Smooth muscle cell (in vitro differentiated cells): Measurements from ENCODE around the gene DROSHA. TPM values are rescaled to one million over a fixed set of nuclear protein-coding genes. Genes with fewer than 3 reads are reported as not detected.

Experiments
- DNase-seq: peaks from one replicate; lab custom pipeline; 2025; ENCODE audit not compliant: unreplicated experiment; lab: John Stamatoyannopoulos, UW
- H2AFZ ChIP-seq: fragments of 200-600 bp; sonication (generic); 2 replicates; pipeline ENCODE4 v1.6.0; 2016; ENCODE audit warnings: antibody characterized with exemption, low read depth, mild to moderate bottlenecking
- H3F3A ChIP-seq: fragments of 200-600 bp; sonication (generic); 2 replicates; pipeline ENCODE4 v1.6.0; 2017; ENCODE audit warnings: antibody characterized with exemption, low read depth
- H3K27ac ChIP-seq: fragments of 200-600 bp; sonication (generic); 2 replicates; pipeline ENCODE4 v1.5.1; 2016; ENCODE audit warnings: low read depth, mild to moderate bottlenecking
- H3K27me3 ChIP-seq: fragments of 200-600 bp; sonication (generic); 2 replicates; pipeline ENCODE4 v1.6.1; 2016; ENCODE audit warnings: low read depth, mild to moderate bottlenecking
- H3K36me3 ChIP-seq: fragments of 200-600 bp; sonication (generic); 2 replicates; pipeline ENCODE4 v1.5.1; 2016; ENCODE audit warnings: low read depth
- H3K4me1 ChIP-seq: fragments of 200-600 bp; sonication (generic); 2 replicates; pipeline ENCODE4 v1.5.1; 2016; ENCODE audit warnings: low read depth
- H3K4me2 ChIP-seq: fragments of 200-600 bp; sonication (generic); 2 replicates; pipeline ENCODE4 v1.6.0; 2016; ENCODE audit warnings: mild to moderate bottlenecking
- H3K4me3 ChIP-seq: fragments of 200-600 bp; sonication (generic); 2 replicates; pipeline ENCODE4 v1.5.1; 2016; ENCODE audit warnings: mild to moderate bottlenecking
- H3K79me2 ChIP-seq: fragments of 200-600 bp; sonication (generic); 2 replicates; pipeline ENCODE4 v1.6.0; 2016; ENCODE audit warnings: low read depth, mild to moderate bottlenecking
- H3K9ac ChIP-seq: fragments of 200-600 bp; sonication (generic); 2 replicates; pipeline ENCODE4 v1.6.0; 2016; ENCODE audit warnings: low read depth
- H3K9me3 ChIP-seq: fragments of 200-600 bp; sonication (generic); replicated peaks from 2 replicates; pipeline ENCODE4 v1.5.1; 2016; ENCODE audit warnings: low read depth
- H4K20me1 ChIP-seq: fragments of 200-600 bp; sonication (generic); 2 replicates; pipeline ENCODE4 v1.6.0; 2016; ENCODE audit warnings: low read depth
- WGBS: methylation state at CpG from one replicate; pipeline ENCODE4 v1.1.7; 2016; ENCODE audit warnings: low lambda C conversion rate; 5-methylcytosine and 5-hydroxymethylcytosine counted together
- polyA plus RNA-seq: library from polyadenylated mRNA; unstranded; fragments of >200 nt; fragmentation: Nextera tagmentation; extraction: Ambion mirVana; gene quantifications from 2 replicates; pipeline ENCODE4 v1.2.1, GENCODE V29; 2016
- total RNA-seq: library from RNA; depleted of rRNA; stranded (reverse); fragments of >200 nt; gene quantifications from 2 replicates; pipeline ENCODE4 v1.2.3, GENCODE V29; 2014
- TF ChIP-seq, protein P1 (sequence below): fragments of 200-600 bp; sonication (generic); IDR thresholded peaks from 2 replicates; pipeline ENCODE4 v1.5.1; 2017; ENCODE audit warnings: borderline replicate concordance, mild to moderate bottlenecking, antibody characterized with exemption; ENCODE audit not compliant: insufficient read depth, poor library complexity, severe bottlenecking

DROSHA gene
- total and polyA plus RNA-seq, 2 experiments from 2014 or later = 35.3 to 50.5 TPM

DNA sequence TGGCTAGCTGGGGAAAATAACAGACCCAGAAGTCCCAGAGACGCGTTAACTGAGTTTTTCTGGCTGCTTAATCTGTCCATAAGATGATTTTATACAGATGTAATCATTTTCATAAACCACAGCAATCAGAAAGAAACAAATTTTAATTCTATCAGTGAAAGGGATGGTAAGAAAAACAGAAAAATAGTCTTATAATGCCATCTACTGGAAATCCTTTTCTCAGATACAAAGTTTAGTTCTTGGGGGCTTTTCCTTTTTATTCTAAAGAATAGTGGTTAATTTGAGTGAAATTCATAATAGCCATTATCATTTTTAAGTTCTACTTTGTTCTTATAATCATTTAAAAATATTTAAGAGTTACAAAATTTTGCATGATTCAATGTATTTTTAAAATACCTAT is 44.4 kb downstream of the DROSHA start:
- TF ChIP-seq, protein P1, sequence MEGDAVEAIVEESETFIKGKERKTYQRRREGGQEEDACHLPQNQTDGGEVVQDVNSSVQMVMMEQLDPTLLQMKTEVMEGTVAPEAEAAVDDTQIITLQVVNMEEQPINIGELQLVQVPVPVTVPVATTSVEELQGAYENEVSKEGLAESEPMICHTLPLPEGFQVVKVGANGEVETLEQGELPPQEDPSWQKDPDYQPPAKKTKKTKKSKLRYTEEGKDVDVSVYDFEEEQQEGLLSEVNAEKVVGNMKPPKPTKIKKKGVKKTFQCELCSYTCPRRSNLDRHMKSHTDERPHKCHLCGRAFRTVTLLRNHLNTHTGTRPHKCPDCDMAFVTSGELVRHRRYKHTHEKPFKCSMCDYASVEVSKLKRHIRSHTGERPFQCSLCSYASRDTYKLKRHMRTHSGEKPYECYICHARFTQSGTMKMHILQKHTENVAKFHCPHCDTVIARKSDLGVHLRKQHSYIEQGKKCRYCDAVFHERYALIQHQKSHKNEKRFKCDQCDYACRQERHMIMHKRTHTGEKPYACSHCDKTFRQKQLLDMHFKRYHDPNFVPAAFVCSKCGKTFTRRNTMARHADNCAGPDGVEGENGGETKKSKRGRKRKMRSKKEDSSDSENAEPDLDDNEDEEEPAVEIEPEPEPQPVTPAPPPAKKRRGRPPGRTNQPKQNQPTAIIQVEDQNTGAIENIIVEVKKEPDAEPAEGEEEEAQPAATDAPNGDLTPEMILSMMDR = no peak
- no peaks in the 10 kb centered on the region for H4K20me1 ChIP-seq
- H2AFZ ChIP-seq = no peak overlapping the region
- H3K9ac ChIP-seq = no peak overlapping the region
- 96% methylated on average over 2 of the region's 2 CpGs for WGBS
- H3K27ac ChIP-seq = no peak overlapping the region
- no peaks in the 10 kb centered on the region for H3F3A ChIP-seq
- H3K36me3 ChIP-seq = peaks cover 5% of the 10 kb centered on the region
- H3K4me3 ChIP-seq = no peak overlapping the region
- no peak overlapping the region for H3K4me2 ChIP-seq
- H3K79me2 ChIP-seq = no peaks in the 10 kb centered on the region
- no peaks in the 10 kb centered on the region for H3K27me3 ChIP-seq
- H3K9me3 ChIP-seq = no peaks in the 10 kb centered on the region
- DNase-seq = no peak
- H3K4me1 ChIP-seq = no peaks in the 10 kb centered on the region

DNA sequence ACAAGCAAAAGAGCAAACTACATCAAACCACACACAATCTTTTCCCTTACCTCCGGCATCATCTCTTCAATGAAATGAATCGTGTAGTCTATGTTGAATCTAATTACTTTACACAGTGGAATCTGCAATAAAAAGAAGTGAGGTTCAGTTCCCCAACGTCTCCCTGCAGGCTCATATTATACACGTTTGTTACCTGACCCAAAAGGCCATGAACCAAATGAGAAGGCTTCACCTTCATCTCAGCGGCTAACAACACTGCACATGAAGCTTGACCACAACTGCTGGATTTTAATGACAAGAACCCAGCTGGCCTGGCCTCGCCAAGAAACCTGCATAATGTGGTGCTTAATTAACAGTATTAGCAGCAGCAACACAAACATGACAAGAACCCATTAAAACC is 45.5 kb downstream of the DROSHA start:
- 97% methylated on average over 6 of the region's 6 CpGs for WGBS
- Histone ChIP-seq H3K4me3 (no peak overlapping the region), H2AFZ (no peak overlapping the region), H3K27me3 (no peaks in the 10 kb centered on the region), H3F3A (no peaks in the 10 kb centered on the region), H3K79me2 (no peaks in the 10 kb centered on the region), H3K4me1 (no peaks in the 10 kb centered on the region), H3K4me2 (no peak overlapping the region), H3K27ac (no peak overlapping the region), H3K9ac (no peak overlapping the region), H3K9me3 (no peaks in the 10 kb centered on the region), H4K20me1 (no peaks in the 10 kb centered on the region), H3K36me3 (peaks cover 5% of the 10 kb centered on the region)
- TF ChIP-seq, protein P1 = no peak
- DNase-seq = no peak

DNA sequence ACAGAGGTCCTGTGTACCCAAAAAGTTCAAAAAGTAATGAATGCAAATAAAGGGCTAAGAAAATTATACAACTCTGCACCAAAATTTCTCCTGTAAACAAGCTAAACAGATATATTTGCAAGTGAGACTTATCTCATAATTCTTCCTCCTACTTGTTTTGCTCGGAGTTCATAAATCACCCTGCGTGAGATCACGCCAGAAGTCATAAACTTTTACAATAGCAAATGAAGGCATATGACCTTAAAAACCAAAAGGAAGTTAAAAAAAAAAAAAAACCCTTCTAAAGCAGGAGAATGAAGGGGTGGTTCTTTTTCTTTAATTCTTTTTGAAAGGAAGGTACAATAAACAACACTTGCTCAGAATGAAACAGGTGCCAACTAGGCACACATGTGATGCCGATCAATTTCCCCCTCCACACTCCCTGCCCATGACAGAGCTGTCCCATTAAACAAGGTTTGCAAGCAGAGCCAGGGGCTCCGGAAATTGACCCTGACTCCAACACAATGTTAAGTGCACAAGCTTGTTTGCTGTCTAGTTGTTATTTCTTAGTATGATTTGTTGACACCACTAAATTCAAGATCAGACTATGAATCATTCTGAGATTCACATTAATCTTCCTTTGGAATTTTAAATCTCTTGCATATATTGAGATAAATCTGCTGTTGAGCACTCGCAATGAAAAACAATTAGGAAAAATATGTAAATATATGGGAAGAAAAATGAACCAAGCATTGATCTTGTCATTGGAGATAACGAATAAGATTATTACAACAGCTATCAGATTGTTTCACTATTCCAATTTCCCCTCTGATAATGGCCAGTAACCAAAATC is 46.3 kb downstream of the DROSHA start:
- no peak overlapping the region for H3K27ac ChIP-seq
- no peak overlapping the region for H3K9ac ChIP-seq
- H3K4me3 ChIP-seq = no peak overlapping the region
- no peaks in the 10 kb centered on the region for H3F3A ChIP-seq
- H3K4me2 ChIP-seq = no peak overlapping the region
- TF ChIP-seq, protein P1 = no peak
- H3K4me1 ChIP-seq = no peaks in the 10 kb centered on the region
- H3K27me3 ChIP-seq = no peaks in the 10 kb centered on the region
- no peak for DNase-seq
- no peaks in the 10 kb centered on the region for H3K79me2 ChIP-seq
- H3K9me3 ChIP-seq = no peaks in the 10 kb centered on the region
- WGBS = 93% methylated on average over 7 of the region's 7 CpGs
- H2AFZ ChIP-seq = no peak overlapping the region
- H4K20me1 ChIP-seq = no peaks in the 10 kb centered on the region
- peaks cover 5% of the 10 kb centered on the region for H3K36me3 ChIP-seq
